ENCODE results near the gene SLC16A4.

- TF ChIP-seq POLR2A (IDR thresholded peaks at IDR 0.05) (no peak), POLR2AphosphoS5 (IDR thresholded peaks at IDR 0.05) (no peak), CTCF (IDR thresholded peaks at IDR 0.05) (no peak)
These were observed 71.3 kb downstream of the SLC16A4 start for GRCh38 chr1:110319332-110320167.
